NOMO-1 treated with dmso at 0.1 percent for 144 hours (cell line): ENCODE measurements around the gene CAV2.

Experiments used
- DNase-seq: peaks from one replicate; lab custom pipeline; 2025; ENCODE audit not compliant: unreplicated experiment; lab: John Stamatoyannopoulos, UW

CAV2 gene

DNA sequence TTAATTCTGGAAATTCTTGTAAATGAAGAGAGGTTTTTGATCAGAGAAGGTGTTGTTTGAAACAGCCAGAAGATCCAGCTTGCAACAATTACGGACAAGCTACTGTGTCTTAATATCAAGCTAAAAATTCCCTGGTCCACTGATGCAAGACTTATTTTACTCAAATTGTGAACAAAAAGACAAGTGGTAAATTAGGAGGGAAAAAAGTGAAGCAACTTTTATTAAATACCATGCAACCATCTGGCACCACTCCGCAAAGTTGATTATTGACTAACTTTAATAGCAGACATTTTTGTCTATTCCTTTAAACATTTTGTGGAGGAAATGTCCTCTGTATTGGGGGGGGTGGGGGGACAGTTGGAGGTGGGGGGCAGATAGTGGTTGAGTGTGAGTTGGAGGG is 5.1 kb upstream of the CAV2 start:
- DNase-seq: no peak

DNA sequence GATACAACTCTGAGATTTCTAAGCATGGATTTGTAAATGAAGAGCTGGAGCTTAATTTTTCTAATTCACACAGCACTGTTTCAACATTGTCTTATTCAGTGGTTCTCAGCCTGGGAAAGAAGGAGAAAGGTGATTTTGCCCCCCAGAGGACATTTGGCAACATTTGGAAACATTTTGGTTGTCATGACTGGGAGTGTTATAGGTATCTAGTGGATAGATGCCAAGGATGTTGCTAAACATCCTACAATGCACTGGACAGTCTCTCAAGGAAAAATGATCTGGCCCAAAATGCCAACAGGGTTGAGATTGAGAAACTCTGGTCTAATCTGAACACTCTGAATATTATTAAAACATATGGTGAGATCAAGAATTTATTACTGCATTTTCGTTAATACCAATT is 3.8 kb upstream of the CAV2 start:
- DNase-seq: no peak

DNA sequence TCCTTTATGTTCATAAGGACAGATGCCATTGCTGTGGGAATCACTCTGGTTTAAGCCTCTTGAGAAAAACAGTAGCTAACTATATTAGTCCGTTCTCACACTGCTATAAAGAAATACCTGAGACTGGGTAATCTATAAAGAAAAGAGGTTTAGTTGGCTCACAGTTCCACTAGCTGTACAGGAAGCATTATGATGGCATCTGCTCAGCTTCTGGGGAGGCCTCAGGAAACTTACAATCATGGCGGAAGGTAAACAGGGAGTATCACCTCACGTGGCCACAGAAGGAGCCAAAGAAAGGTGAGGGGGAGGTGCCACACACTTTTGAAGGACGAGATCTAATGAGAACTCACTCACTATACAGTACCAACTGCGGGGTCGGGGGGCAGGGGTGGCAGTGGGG is 2.9 kb upstream of the CAV2 start:
- DNase-seq: no peak

DNA sequence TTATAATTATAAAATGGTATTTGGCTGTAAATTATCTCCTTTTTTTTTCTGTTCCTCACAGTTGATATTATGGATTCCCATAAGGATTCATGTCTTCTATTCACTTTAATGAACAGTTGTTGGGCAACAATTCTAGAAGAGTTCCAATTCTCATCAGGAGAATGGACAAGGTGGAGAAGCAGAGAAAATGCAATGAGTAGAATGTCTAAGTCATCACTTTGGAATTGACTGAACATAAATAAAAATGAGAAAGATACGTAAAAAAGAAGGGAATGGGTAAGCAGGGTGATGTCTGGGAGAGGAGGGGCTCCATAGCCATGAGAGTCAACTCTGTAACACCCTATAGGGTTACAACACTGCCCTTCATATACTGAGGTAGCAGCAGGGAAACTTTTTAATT is 1.8 kb upstream of the CAV2 start:
- no peak for DNase-seq

DNA sequence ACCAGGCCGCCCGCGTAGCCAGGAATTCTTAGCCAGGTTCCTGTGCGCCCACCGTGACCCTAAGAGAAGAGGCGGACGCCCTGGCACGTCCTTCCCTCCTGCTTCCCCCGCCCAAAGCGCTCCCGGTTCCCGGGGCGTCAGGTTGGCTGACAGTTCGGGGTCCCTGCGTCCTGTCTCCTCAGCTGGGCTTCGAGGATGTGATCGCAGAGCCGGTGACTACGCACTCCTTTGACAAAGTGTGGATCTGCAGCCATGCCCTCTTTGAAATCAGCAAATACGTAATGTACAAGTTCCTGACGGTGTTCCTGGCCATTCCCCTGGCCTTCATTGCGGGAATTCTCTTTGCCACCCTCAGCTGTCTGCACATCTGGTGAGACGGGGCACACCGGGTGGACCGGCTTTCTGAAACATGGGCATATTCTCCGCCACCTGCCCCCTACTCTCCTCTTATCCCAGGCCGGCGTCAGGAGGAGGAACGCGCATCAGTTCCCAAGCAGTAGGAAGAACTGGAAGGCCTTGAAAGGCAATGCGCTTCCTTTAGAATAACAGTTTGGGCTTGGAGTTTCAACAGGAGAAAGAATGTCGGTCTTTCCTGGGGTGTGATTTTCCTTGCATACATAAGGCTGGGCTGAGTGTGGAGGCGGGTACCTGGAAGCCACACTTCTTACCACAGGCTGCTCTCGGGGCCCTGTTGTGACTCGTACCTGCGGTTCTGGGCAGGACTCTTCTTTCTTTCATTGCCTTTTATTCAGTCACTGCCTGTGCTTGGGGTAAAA is 728 bp downstream of the CAV2 start:
- no peak for DNase-seq

DNA sequence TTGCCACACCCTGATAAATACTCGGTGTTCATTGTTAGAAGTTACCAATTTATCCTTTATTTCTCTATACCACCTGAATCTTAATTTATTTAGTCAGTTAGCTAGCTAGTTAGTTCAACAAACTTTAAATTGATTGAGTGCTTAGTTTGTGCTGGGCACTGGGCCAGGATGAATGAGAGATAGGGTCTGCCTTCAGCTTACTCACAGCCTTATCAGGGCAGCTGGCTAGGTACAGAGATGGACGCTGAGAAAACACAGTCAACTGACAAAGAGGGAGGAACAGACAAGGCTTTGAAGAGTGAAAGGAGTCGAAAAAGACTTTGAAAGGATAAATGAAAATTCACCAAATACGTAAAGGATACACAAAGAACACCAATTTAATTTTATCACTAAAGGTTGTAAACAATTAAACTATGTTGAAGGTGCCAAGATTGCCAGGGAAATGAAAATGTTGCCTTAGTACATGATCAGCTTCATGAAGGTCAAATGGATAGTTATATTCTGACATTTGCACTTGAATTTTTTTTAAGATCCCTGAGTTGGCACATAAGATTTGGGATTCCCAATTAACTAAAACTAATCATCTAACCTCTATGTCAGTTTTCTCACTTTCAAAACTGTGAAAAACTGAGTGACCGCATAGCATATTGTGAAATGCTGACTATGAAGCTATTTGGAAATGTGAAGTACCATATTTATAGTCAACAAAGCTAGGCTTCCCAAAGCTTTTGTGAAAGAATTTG is 2.1 kb downstream of the CAV2 start:
- no peak for DNase-seq

DNA sequence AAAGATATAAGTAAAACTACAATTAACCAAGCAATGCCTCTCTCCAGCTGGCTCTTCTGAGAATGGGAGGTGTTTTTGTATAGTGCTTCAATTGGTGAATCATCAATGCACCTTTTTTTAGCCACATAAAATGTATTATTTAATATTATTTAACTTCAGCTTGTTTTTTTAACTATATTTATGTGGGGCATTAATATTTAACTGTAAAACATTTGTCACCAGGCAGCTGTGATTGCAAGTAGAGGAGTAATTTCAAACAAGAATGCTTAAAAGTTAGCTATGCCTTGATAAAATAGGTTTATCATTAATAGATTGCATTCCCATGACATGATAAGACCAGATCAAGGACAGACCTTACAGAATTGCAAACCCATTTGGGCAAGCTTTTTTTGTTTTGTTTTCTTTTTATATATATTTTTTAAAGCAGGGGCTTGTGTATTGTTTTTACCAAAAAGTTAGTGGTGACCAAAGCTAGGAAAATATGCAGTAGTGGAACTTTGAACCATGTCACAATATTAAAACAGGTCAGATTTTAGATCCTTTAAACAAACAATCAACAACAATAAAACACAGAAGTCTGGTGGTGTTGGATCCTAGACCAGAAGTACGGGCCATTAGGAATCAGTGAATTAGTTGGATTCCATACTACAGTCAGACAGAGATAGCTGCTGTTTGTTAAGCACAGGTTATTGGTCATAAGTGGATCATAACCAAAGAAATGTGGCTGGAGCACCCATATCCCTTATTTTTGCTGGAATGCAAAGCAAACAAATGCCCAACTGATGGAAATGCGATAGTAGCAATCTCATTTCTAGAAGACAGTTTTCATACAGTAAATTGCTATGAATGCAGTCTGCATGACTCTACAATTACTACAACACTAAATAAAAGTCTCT is 2.9 kb downstream of the CAV2 start:
- DNase-seq: no peak

DNA sequence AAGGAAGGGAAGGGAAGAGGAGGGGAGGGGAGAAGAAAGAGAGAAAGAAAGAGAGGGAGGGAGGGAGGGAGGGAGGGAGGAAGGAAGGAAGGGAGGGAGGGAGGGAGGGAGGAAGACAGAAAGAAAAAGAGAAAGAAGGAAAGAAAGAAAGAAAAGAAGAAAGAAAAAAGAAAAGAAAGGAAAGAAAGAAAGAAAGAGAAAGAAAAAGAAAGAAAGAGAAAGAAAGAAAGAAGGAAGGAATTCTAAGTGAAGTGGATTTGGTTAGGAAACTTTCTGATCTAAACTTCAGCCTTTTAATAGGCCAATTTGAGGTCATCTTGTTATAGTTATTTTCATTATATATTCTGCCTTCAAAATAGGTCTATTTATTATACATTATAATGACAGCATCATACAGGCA is 4.3 kb downstream of the CAV2 start:
- no peak for DNase-seq

DNA sequence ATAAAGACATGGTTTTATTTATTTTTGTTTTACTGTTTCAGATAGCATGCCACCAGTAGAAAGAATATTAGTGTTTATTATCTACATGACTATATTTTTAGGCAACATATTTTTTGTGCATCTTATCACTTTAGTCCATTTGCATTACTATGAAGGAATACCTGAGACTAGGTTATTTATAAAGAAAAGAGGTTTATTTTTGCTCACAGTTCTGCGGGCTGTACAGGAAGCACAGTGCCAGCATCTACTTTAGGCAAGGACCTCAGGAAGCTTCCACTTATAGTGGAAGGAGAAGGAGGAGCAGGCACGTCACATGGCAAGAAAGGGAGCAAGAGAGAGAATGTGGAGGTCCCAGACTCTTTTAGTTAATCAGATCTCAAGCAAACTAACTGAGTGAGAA is 5.7 kb downstream of the CAV2 start:
- DNase-seq: no peak

DNA sequence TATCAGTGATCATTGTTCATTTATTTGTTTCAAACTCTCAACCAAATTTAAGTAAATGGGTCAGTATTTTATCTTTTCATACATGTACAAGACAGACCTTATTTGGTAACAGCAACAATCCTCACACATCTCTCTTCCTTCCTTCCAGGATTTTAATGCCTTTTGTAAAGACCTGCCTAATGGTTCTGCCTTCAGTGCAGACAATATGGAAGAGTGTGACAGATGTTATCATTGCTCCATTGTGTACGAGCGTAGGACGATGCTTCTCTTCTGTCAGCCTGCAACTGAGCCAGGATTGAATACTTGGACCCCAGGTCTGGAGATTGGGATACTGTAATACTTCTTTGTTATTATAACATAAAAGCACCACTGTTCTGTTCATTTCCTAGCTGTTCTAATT is 6.3 kb downstream of the CAV2 start:
- no peak for DNase-seq

DNA sequence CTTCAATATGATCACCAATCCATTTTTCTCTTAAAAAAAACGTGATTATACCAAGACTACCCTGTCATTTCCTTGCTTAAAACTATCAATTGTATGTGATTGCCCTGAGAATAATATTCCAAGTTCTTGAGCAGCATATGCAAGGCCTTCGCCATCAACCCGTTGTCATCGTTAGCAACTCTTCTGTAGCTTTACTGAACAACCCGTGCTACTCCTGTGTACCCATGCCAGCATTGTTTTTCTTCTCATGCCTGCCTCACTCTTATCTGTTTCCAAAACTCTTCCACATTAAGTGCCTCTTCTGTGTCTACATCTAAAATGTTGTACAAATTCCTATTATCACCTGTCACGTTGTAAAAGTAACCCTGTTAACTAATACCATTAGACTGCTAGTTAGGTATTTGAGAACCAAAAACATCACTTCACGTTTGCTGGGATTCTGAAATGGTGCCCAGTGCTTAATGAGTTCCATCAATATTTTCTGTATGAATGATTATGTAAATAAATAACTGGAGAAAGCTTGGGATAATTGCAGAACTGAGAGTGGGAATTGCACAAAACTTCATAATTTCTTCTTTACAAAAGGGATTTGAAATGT is 10.5 kb downstream of the CAV2 start:
- DNase-seq: no peak

DNA sequence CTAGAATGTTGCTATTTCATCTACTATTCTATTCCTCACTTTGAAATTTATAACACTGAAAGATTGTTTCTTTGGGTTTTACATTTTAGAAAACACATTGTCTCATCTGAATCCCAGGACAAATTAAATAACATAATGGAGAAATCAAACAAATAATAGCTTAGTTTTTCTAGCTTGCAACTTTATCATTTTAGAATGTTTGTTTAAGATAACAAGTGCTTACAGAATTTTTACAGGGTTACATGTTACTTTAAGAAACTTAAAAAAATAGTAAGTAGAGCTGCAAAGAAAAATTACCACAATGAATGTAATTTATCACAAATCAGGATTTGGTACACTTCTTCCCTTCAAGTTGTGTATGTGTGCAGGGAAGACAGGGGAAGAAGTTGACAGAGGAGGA is 11.3 kb downstream of the CAV2 start:
- no peak for DNase-seq

DNA sequence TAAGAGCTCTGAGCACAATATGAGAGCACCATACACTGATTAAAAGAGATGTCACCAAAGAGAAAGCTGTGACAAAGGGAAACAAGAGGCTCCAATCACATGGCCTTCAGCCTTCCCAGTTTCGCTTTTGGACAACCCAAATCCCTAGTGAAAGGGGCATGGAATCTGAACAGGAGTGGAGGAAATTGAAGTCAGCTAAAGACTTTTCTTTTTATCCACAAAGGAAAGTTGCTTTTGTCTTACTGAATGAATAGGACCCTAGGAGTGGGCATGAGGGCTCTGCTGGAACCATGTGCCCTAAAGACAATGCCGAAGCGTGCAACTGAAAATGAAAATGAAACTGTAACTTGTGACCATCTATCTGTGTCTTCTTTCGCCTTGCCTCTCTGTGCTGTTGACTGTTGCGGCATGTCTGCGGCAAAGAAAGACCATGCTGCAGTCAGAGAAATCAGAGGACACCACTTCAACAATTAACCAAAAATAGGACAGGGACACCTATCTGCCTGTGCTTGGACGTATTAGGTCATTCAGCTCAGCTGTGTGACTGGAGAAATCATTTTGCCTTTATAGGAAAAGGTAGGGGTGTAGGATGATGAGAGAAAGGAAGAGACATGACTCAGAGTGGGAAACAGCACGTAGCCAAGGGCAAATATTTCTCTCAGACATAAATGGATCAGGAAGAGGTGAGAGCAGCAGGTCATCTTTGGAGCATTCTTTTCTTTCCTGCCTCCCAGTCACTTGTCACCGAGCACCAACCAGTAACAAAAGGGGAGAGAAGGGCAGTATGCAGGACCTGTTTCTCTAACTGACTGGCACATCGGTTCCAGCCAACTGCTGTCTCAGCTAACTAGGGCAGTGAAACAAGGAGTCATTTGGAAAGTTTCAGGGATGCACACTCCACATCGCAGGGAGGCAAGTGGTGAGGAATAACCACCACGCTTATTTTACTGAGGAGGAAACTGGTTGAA is 12.3 kb downstream of the CAV2 start:
- no peak for DNase-seq

DNA sequence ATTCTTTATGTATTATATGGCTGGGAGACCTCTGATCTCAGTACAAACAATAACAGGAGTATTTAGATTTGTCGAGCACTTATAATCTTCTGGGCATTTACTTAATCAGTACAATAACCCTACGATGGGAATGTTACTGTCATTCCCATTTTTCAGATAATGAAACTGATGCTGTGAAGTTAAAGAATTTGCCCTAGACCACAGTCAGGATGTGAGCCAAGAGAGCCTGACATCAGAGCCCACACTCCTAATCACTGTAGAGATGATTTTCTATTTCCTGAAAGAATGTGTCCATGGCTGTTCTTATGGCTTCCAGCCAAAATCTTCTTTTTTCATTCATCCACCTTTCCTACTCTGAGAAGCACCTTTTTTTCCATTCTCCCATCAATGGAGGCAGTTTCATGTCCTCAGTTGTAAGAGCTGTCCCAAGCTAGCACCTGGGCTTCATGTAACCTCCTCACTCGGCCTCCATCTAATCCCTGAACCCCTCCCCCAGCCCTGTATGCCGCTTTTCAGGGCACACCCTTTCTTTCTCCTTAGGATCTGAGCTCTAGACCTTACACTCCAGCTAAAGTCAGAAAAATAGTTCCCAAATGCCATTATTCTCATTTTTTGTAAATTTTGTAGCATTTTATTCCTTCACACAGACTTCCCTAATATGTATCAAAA is 13.1 kb downstream of the CAV2 start:
- DNase-seq: no peak

DNA sequence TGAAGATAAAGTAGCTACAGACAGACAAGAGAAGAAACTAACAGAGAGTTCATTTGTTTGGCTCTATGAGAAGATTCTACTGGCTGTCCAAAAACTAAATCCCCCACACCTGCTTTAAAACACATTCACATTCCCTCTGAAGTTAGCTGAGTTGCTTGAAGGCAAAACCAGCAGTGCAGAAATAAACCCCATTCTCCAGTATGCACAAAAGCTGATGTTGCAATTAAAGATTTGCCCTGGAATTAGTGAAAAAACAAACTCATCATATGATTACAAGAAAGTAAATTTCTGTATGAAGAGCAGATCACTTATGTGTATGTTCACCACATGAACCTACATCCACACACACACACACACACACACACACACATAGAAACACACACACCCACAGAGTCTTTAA is 16.0 kb downstream of the CAV2 start:
- no peak for DNase-seq

DNA sequence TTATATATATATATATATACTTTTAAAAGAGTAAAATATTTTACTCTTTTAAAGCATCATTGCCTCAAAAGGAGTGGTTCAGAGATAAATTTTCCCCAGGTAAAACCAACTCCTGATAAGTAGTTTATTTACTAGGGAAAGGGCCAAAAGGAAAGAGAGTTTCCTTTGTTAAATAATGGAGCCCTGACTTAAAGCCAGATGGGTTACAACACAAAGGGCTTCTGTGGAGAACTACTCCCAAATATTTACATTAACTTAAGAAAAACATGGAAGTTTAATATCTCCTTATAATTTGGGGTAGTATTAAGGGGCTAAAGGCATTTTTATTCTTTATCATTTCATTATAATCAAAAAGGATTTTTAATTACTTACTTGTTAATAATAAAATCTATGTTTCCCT is 16.8 kb downstream of the CAV2 start:
- no peak for DNase-seq

DNA sequence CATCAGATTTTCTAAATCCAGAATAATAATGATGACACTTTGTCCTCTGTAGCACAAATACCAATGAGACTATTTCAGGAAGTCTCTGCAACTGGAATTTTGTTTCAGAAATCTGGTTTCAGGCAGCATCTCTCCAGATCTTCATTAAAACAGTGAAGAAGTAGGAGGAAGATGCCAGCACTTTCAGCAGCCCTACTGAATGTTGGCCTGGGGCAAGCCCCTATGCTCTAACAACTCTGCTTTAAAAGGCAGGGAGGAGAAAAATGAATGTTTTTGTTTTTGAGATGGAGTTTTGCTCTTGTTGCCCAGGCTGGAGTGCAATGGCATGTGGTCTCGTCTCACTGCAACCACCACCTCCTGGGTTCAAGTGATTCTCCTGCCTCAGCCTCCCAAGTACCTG is 18.1 kb downstream of the CAV2 start:
- no peak for DNase-seq

DNA sequence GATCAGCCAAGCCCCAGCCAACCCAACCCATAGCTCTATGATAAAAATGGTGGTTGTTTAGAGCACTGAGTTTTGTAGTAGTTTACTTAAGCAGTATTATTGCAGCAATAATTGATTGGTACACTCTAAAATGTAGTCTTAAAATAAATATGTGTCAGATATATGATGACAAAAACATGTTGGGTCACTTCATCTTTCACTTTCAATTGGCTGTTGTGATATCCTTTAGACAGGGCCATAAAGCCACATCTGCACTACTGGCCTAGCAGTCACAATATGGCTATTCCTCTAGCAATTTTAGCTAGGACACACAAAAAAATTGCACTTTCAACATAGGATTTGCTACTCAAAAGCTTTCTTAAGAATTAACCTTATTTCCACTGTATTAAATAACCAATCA is 19.4 kb downstream of the CAV2 start:
- no peak for DNase-seq

DNA sequence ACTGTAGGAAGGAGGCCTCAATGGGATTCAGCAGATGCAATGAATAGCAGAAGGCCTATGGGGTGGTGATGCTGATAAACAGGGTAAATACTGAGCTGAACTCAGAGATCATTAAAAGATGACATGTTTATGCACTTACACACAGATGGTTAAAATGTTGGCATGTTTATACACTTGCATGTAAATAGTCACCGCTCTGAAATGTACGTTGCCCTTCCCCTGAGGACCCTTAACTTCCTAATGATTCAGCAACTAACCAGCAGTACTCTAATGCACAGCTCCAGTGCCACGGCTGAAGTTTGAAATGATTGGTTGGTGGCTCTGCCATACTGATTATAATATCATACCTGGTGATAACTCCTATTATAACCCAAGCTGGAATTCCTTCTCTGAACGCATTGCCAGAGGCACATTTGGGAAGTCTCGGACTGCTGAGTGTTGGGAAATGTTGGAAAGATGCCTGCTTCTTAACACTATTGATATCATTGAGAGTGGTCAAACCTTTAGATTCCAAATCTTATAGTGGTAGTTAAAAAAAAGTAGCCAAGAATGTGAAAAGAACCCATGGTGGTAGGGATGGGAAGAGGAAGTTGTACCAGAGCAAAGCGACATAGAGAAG is 21.6 kb downstream of the CAV2 start:
- DNase-seq: no peak
